ENCODE data around the gene SPATA31E1. TPM values are rescaled to one million over a fixed set of nuclear protein-coding genes. Genes with fewer than 3 reads are reported as not detected.

The SPATA31E1 gene
- total and polyA plus RNA-seq, 10 donors: not detected

GRCh38 chr9:87887661-87888480 lies 5.2 kb downstream of the SPATA31E1 start:
- Histone ChIP-seq H3K27me3 (replicated peaks in 1 of 7) (peaks cover 0 to 11% (median 0%) of the 10 kb centered on the region in 7 donors), H3K4me1 (no peaks in the 10 kb centered on the region), H3K4me3 (no peak overlapping the region), H3K36me3 (no peaks in the 10 kb centered on the region), H3K9me3 (no peaks in the 10 kb centered on the region), H3K27ac (no peak overlapping the region)
- WGBS, 5 donors: 79 to 92% (median 90%) methylated on average over 13 of the region's 13 CpGs
- TF ChIP-seq POLR2AphosphoS5 (IDR thresholded peaks at IDR 0.05) (no peak), CTCF (IDR thresholded peaks at IDR 0.05 in 8 of 11, conservative IDR thresholded peaks at IDR 0.05 in 3 of 11) (no peak)
- intact Hi-C loops (cut with DNase I; ENCODE audit: low total_unique reads): no loop called here
- DNase-seq: no peak

DNA sequence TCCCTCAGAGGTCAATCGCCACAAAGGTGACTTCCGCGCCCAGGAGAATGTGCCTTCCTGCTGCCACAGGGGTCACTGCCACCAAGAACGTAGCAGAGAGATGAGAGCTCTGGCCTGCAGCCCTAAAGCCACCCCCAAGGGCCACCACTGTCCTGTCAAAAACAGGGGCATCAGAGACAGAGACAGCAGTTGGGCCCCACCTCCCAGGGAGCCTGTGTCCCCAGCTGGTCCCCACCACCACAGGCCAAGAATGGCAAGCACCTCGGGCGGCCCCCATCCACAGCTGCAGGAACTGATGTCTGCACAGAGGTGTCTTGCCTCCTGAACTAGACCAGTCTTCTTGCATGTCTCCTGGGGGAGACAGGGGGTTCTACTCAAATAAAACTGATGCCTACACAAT lies 5.8 kb downstream of the SPATA31E1 start:
- Histone ChIP-seq H3K27ac (no peak overlapping the region), H3K27me3 (replicated peaks in 1 of 7) (peaks cover 0 to 11% (median 0%) of the 10 kb centered on the region in 7 donors), H3K36me3 (no peaks in the 10 kb centered on the region), H3K4me1 (no peaks in the 10 kb centered on the region), H3K4me3 (no peak overlapping the region), H3K9me3 (no peaks in the 10 kb centered on the region)
- WGBS, 5 donors: 62 to 91% (median 76%) methylated on average over 3 to 6 of the region's 6 CpGs
- TF ChIP-seq POLR2A (IDR thresholded peaks at IDR 0.05) (no peak), POLR2AphosphoS5 (IDR thresholded peaks at IDR 0.05) (no peak), CTCF (IDR thresholded peaks at IDR 0.05 in 8 of 11, conservative IDR thresholded peaks at IDR 0.05 in 3 of 11) (no peak)
- intact Hi-C loops (cut with DNase I; ENCODE audit: low total_unique reads): no loop called here
- no peak for DNase-seq

- H3K36me3 ChIP-seq: no peaks in the 10 kb centered on the region
- TF ChIP-seq POLR2AphosphoS5 (IDR thresholded peaks at IDR 0.05) (no peak), CTCF (IDR thresholded peaks at IDR 0.05 in 8 of 11, conservative IDR thresholded peaks at IDR 0.05 in 3 of 11) (no peak), POLR2A (IDR thresholded peaks at IDR 0.05) (no peak)
- H3K27me3 ChIP-seq (replicated peaks in 1 of 7): peaks cover 0 to 9% (median 0%) of the 10 kb centered on the region in 7 donors
- H3K27ac ChIP-seq: no peak overlapping the region
- peaks cover 0 to 6% (median 0%) of the 10 kb centered on the region in 8 donors for H3K9me3 ChIP-seq
- no peaks in the 10 kb centered on the region for H3K4me1 ChIP-seq
- intact Hi-C loops (cut with DNase I; ENCODE audit: low total_unique reads): no loop called here
- H3K4me3 ChIP-seq: no peak overlapping the region
- DNase-seq: no peak
- WGBS, 5 donors: 81 to 90% (median 84%) methylated on average over 11 to 12 of the region's 12 CpGs
Observed at GRCh38 chr9:87889065-87889881, 6.6 kb downstream of the SPATA31E1 start.

DNA sequence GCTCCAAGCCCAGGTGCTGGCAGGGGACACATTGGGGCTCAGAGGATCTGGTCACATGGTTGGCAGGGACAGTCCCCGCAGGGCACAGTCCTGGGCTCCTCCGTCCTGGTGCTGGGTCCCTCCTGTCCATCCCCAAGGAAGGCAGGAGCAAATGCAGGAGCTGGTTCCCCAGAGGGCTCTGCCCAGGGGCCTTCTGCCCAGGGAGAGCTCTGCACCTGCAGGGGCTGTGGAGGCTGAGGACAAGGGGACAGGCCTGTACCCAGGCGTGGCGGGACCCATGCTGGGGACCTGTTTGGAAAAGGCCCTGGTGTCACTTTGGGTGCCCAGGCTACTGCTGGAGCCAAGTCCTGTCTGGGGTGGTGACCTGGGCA lies 7.2 kb downstream of the SPATA31E1 start:
- Histone ChIP-seq H3K27me3 (replicated peaks in 1 of 7) (peaks cover 0 to 7% (median 0%) of the 10 kb centered on the region in 7 donors), H3K4me1 (no peaks in the 10 kb centered on the region), H3K9me3 (peaks cover 0 to 7% (median 0%) of the 10 kb centered on the region in 8 donors), H3K36me3 (no peaks in the 10 kb centered on the region), H3K27ac (no peak overlapping the region), H3K4me3 (no peak overlapping the region)
- WGBS, 5 donors: 83 to 93% (median 92%) methylated on average over 2 to 4 of the region's 4 CpGs
- TF ChIP-seq CTCF (IDR thresholded peaks at IDR 0.05 in 8 of 11, conservative IDR thresholded peaks at IDR 0.05 in 3 of 11) (no peak), POLR2AphosphoS5 (IDR thresholded peaks at IDR 0.05) (no peak), POLR2A (IDR thresholded peaks at IDR 0.05) (no peak)
- no peak for DNase-seq
- intact Hi-C loops (cut with DNase I; ENCODE audit: low total_unique reads): no loop called here

All from spleen (tissue), 11 donors.